Transverse colon (tissue), 4 donors: ENCODE results near the gene CGNL1.

Experiments used
- POLR2A ChIP-seq: fragments of 450-650 bp; IDR thresholded peaks from one replicate; pipeline ENCODE4 v1.6.1; 2016; ENCODE audit warnings: antibody characterized with exemption, mild to moderate bottlenecking, moderate library complexity
- POLR2AphosphoS5 ChIP-seq, 3 donors: sonication (generic); formaldehyde crosslinking; IDR thresholded peaks; one replicate each; pipeline ENCODE4 v1.6.1; 2016; ENCODE audit warnings: antibody characterized with exemption in 3 of 3
- TF ChIP-seq, protein P1 (sequence below), 5 experiments: fragments of 200-600 bp in 3 of 5; fragments of 450-650 bp in 2 of 5; sonication (generic) in 3 of 5; IDR thresholded peaks; 1 replicate in 2 of 5; 2 replicates in 3 of 5; pipeline ENCODE4 v1.5.1; 2016 to 2017; ENCODE audit warnings: antibody characterized with exemption in 5 of 5, inconsistent platforms in 3 of 5, mild to moderate bottlenecking in 2 of 5, moderate library complexity in 1 of 5

DNA sequence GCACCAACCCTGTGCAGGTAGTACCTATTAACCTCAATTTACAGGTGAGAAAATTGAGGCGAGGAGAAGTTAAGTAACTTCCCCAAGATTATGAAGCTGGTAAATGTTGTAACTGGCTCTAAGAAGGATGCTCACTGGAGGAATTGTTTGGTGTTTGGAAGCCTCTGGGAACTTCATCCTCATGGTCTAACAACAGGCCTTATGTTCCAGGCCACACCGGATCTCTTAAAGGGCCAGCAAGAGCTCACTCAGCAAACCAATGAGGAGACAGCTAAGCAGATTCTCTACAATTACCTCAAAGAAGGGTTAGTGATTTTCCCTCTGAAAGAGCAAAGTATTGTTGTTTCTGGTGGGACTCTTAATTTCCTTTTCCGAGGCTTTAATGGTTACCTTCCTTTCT lies 63.9 kb downstream of the CGNL1 start:
- no peak for TF ChIP-seq POLR2A
- TF ChIP-seq, protein P1, sequence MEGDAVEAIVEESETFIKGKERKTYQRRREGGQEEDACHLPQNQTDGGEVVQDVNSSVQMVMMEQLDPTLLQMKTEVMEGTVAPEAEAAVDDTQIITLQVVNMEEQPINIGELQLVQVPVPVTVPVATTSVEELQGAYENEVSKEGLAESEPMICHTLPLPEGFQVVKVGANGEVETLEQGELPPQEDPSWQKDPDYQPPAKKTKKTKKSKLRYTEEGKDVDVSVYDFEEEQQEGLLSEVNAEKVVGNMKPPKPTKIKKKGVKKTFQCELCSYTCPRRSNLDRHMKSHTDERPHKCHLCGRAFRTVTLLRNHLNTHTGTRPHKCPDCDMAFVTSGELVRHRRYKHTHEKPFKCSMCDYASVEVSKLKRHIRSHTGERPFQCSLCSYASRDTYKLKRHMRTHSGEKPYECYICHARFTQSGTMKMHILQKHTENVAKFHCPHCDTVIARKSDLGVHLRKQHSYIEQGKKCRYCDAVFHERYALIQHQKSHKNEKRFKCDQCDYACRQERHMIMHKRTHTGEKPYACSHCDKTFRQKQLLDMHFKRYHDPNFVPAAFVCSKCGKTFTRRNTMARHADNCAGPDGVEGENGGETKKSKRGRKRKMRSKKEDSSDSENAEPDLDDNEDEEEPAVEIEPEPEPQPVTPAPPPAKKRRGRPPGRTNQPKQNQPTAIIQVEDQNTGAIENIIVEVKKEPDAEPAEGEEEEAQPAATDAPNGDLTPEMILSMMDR (IDR thresholded peaks at IDR 0.05) = no peak
- TF ChIP-seq POLR2AphosphoS5 (IDR thresholded peaks at IDR 0.05) = no peak
